Measurements from ENCODE around the gene DZIP3. TPM values are rescaled to one million over a fixed set of nuclear protein-coding genes. Genes with fewer than 3 reads are reported as not detected.
"Not testable (repeated sequence)": the region's sequence is repeated elsewhere in the genome, so short reads cannot be mapped to it uniquely, and the experiment has no call there.

The DZIP3 gene
- total and polyA plus RNA-seq, 2 experiments from 2014 or later = 28.7 to 32.0 TPM

GRCh38 chr3:108610651-108611050, 21.1 kb downstream of the DZIP3 start (continued):
- TF ChIP-seq ZNF462 (CRISPR knock-in tag; IDR thresholded peaks at IDR 0.05) = no peak

GRCh38 chr3:108616090-108616489, 26.6 kb downstream of the DZIP3 start:
- not testable (repeated sequence) for H3K9me2 ChIP-seq (ENCODE audit: insufficient read depth); DNase-seq (ENCODE audit: low spot score); H3K36me3 ChIP-seq (ENCODE audit: insufficient read depth); H3K4me1 Mint-ChIP-seq; H3K27ac ChIP-seq (ENCODE audit: low read depth); H3K4me3 Mint-ChIP-seq; ATAC-seq; H3F3A ChIP-seq (replicated peaks; ENCODE audit: low read depth); H3K4me3 ChIP-seq; H3K4me2 ChIP-seq; H3K79me2 ChIP-seq (replicated peaks; ENCODE audit: insufficient read depth); H3K27ac Mint-ChIP-seq; H4K20me1 ChIP-seq (replicated peaks; ENCODE audit: insufficient read depth); H2AFZ ChIP-seq; H3K27me3 ChIP-seq (ENCODE audit: insufficient read depth); H3K4me1 ChIP-seq (ENCODE audit: insufficient read depth); H3K27me3 Mint-ChIP-seq (ENCODE audit: insufficient read depth, low read depth, poor library complexity); H3K9me3 Mint-ChIP-seq
- peaks cover 12% of the 10 kb centered on the region; the same call in 1 of the 3 replicates for H3K36me3 Mint-ChIP-seq (ENCODE audit: low read depth)

GRCh38 chr3:108620250-108620649, 30.7 kb downstream of the DZIP3 start:
- Histone ChIP-seq H4K20me1 (replicated peaks; ENCODE audit: insufficient read depth) (no peaks in the 10 kb centered on the region), H3K4me1 (ENCODE audit: insufficient read depth) (no peaks in the 10 kb centered on the region), H3K27me3 (ENCODE audit: insufficient read depth) (no peaks in the 10 kb centered on the region), H3K27ac (ENCODE audit: low read depth) (no peak overlapping the region), H2AFZ (no peak overlapping the region), H3K79me2 (replicated peaks; ENCODE audit: insufficient read depth) (no peaks in the 10 kb centered on the region), H3K4me3 (no peak overlapping the region), H3K4me2 (no peak overlapping the region), H3F3A (replicated peaks; ENCODE audit: low read depth) (no peaks in the 10 kb centered on the region), H3K9me2 (ENCODE audit: insufficient read depth) (peaks cover 4% of the 10 kb centered on the region; the same call in 1 of the 2 replicates), H3K36me3 (ENCODE audit: insufficient read depth) (no peaks in the 10 kb centered on the region; the same call in 1 of the 2 replicates)
- Mint-ChIP-seq H3K9me3 (no peaks in the 10 kb centered on the region), H3K27ac (no peak overlapping the region), H3K4me1 (no peaks in the 10 kb centered on the region), H3K4me3 (no peak overlapping the region), H3K36me3 (ENCODE audit: low read depth) (peaks cover 27% of the 10 kb centered on the region; the same call in 2 of the 3 replicates), H3K27me3 (ENCODE audit: insufficient read depth, low read depth, poor library complexity) (no peaks in the 10 kb centered on the region)
- DNase-seq (ENCODE audit: low spot score) (no peak), ATAC-seq (no peak)
- TF ChIP-seq POLR2AphosphoS5 (IDR thresholded peaks at IDR 0.05; ENCODE audit: low read depth) (no peak), STAT1 (IDR thresholded peaks at IDR 0.05; ENCODE audit: unreplicated experiment) (no peak), CTCF (conservative IDR thresholded peaks at IDR 0.05; ENCODE audit: low read depth in 2 of 2) (no peak), ZNF331 (CRISPR knock-in tag; IDR thresholded peaks at IDR 0.05; ENCODE audit: low read depth) (no peak), CREB1 (CRISPR knock-in tag; IDR thresholded peaks at IDR 0.05; ENCODE audit: low read depth) (no peak), EZH2phosphoT487 (IDR thresholded peaks at IDR 0.05; ENCODE audit: unreplicated experiment) (no peak)
